ENCODE results near the gene SPOCK3.

DNA sequence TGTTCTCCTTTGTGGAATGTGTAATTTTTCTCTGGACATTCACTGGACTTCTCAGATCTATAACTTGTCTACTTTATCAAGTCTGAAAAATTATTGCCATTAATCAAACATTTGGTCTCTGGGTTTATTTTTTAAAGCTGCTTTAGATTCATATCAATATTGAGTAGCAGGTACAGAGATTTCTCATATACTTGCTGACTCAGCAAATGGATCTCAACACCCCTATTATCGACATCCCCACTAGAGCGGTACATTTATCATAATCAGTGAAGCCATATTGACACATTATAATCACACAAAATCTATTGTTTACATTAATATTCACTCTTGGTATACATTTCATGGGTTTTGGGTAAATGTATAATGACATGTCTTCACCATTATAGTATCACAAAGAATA lies 268.7 kb downstream of the SPOCK3 start:
- no peak for TF ChIP-seq POLR2A (IDR thresholded peaks at IDR 0.05)
- TF ChIP-seq, protein P1, sequence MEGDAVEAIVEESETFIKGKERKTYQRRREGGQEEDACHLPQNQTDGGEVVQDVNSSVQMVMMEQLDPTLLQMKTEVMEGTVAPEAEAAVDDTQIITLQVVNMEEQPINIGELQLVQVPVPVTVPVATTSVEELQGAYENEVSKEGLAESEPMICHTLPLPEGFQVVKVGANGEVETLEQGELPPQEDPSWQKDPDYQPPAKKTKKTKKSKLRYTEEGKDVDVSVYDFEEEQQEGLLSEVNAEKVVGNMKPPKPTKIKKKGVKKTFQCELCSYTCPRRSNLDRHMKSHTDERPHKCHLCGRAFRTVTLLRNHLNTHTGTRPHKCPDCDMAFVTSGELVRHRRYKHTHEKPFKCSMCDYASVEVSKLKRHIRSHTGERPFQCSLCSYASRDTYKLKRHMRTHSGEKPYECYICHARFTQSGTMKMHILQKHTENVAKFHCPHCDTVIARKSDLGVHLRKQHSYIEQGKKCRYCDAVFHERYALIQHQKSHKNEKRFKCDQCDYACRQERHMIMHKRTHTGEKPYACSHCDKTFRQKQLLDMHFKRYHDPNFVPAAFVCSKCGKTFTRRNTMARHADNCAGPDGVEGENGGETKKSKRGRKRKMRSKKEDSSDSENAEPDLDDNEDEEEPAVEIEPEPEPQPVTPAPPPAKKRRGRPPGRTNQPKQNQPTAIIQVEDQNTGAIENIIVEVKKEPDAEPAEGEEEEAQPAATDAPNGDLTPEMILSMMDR (IDR thresholded peaks at IDR 0.05): no peak
